ENCODE data around the gene PLOD3. TPM values are rescaled to one million over a fixed set of nuclear protein-coding genes. Genes with fewer than 3 reads are reported as not detected.

The PLOD3 gene
- total RNA-seq, 3 donors from 2014 or later (not counting 1 experiment from before 2014, with no cell fraction given) = 41.7 to 54.5 (median 45.0) TPM

GRCh38 chr7:101241015-101241363, 23.6 kb upstream of the PLOD3 start:
- Mint-ChIP-seq H3K4me1 (peaks cover 17 to 32% of the 10 kb centered on the region in 2 donors), H3K9me3 (no peaks in the 10 kb centered on the region), H3K4me3 (no peak overlapping the region), H3K36me3 (no peaks in the 10 kb centered on the region), H3K27me3 (ENCODE audit: low read depth in 2 of 2) (no peaks in the 10 kb centered on the region), H3K27ac (no peak overlapping the region)
- intact Hi-C loops (cut with micrococcal nuclease) = no loop called here
- DNase-seq (no peak), ATAC-seq (no peak)
- peaks cover 21% of the 10 kb centered on the region for H3K4me1 ChIP-seq (ENCODE audit: control insufficient read depth, insufficient read depth, low read length)
- H3K27me3 ChIP-seq (ENCODE audit: control insufficient read depth, insufficient read depth, low read length) = no peaks in the 10 kb centered on the region
- TF ChIP-seq CTCF (IDR thresholded peaks at IDR 0.05) = no peak
- no peak overlapping the region for H3K27ac ChIP-seq (ENCODE audit: low read length)
- WGBS (ENCODE audit: insufficient coverage) = 91% methylated on average over 12 of the region's 12 CpGs
- H3K36me3 ChIP-seq (ENCODE audit: control insufficient read depth, insufficient read depth, low read length) = peaks cover 20% of the 10 kb centered on the region
- H3K4me3 ChIP-seq (ENCODE audit: low read length) = no peak overlapping the region
- H3K9me3 ChIP-seq (ENCODE audit: control insufficient read depth, insufficient read depth, low read length) = no peaks in the 10 kb centered on the region

- Histone ChIP-seq H3K27ac (ENCODE audit: low read length) (no peak overlapping the region), H3K36me3 (ENCODE audit: control insufficient read depth, insufficient read depth, low read length) (peaks cover 20% of the 10 kb centered on the region), H3K27me3 (ENCODE audit: control insufficient read depth, insufficient read depth, low read length) (no peaks in the 10 kb centered on the region), H3K9me3 (ENCODE audit: control insufficient read depth, insufficient read depth, low read length) (no peaks in the 10 kb centered on the region), H3K4me1 (ENCODE audit: control insufficient read depth, insufficient read depth, low read length) (peaks cover 16% of the 10 kb centered on the region), H3K4me3 (ENCODE audit: low read length) (no peak overlapping the region)
- ATAC-seq = no peak
- TF ChIP-seq CTCF (IDR thresholded peaks at IDR 0.05) = no peak
- Mint-ChIP-seq H3K27ac (no peak overlapping the region), H3K36me3 (no peaks in the 10 kb centered on the region), H3K4me3 (no peak overlapping the region), H3K27me3 (ENCODE audit: low read depth in 2 of 2) (no peaks in the 10 kb centered on the region), H3K4me1 (peaks cover 12 to 30% of the 10 kb centered on the region in 2 donors), H3K9me3 (no peaks in the 10 kb centered on the region)
- 93% methylated on average over 32 of the region's 32 CpGs for WGBS (ENCODE audit: insufficient coverage)
- intact Hi-C loops (cut with micrococcal nuclease) = no loop called here
- no peak for DNase-seq
Measured at GRCh38 chr7:101240226-101241014, 23.0 kb upstream of the PLOD3 start.

GRCh38 chr7:101239951-101240220, 22.5 kb upstream of the PLOD3 start:
- Histone ChIP-seq H3K36me3 (ENCODE audit: control insufficient read depth, insufficient read depth, low read length) (peaks cover 20% of the 10 kb centered on the region), H3K27ac (ENCODE audit: low read length) (no peak overlapping the region), H3K4me3 (ENCODE audit: low read length) (no peak overlapping the region), H3K9me3 (ENCODE audit: control insufficient read depth, insufficient read depth, low read length) (no peaks in the 10 kb centered on the region), H3K27me3 (ENCODE audit: control insufficient read depth, insufficient read depth, low read length) (no peaks in the 10 kb centered on the region), H3K4me1 (ENCODE audit: control insufficient read depth, insufficient read depth, low read length) (peaks cover 11% of the 10 kb centered on the region)
- Mint-ChIP-seq H3K27me3 (ENCODE audit: low read depth in 2 of 2) (no peaks in the 10 kb centered on the region), H3K4me1 (peaks cover 6 to 24% of the 10 kb centered on the region in 2 donors), H3K4me3 (no peak overlapping the region), H3K9me3 (no peaks in the 10 kb centered on the region), H3K36me3 (no peaks in the 10 kb centered on the region), H3K27ac (no peak overlapping the region)
- intact Hi-C loops (cut with micrococcal nuclease) = no loop called here
- 97% methylated on average over 7 of the region's 9 CpGs for WGBS (ENCODE audit: insufficient coverage)
- ATAC-seq (no peak), DNase-seq (no peak)
- TF ChIP-seq CTCF (IDR thresholded peaks at IDR 0.05) = no peak
